Measurements from ENCODE around the gene SEPTIN3. TPM values are rescaled to one million over a fixed set of nuclear protein-coding genes. Genes with fewer than 3 reads are reported as not detected.
"Not testable (repeated sequence)": the region's sequence is repeated elsewhere in the genome, so short reads cannot be mapped to it uniquely, and the experiment has no call there.

Gene SEPTIN3
- total and polyA plus RNA-seq, 2 donors (not counting 1 experiment from before 2014, with no cell fraction given), result 0.05 to 0.33 TPM

- H3K27me3 ChIP-seq (ENCODE audit: control insufficient read depth, insufficient read depth, low read length), result no peaks in the 10 kb centered on the region
These were observed 22.4 kb upstream of the SEPTIN3 start, which contains the start of gene CENPM for GRCh38 chr22:41946629-41947423. CENPM (minus strand) TSS chr22:41947152; CDS start chr22:41947076, 76 bp downstream.

DNA sequence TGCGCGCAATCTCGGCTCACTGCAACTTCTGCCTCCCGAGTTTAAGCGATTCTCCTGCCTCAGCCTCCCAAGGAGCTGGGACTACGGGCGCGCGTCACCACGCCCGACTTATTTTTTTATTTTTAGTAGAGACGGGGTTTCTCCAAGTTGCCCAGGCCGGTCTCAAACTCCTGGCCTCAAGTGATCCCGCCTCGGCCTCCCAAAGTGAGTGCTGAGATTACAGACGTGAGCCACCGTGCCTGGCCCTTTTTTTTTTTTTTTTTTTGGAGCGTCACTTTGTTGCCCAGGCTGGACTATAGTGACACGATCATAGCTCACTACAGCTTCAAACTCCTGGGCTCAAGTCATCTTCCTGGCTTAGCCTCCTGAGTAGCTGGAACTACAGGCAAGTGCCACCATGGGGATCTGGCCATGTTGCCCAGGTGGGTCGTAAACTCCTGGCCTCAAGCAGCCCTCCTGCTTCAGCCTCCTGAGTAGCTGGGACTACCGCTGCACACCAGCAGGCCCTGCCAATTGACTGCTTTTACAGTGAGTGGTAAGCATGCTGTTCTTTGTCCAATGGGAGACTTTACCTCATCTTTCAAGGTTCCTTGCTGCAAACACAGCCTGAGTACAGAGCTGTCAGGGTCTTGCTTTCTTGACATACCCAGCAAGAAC is 21.7 kb upstream of the SEPTIN3 start:
- no peaks in the 10 kb centered on the region for H3K9me3 ChIP-seq (ENCODE audit: control insufficient read depth, insufficient read depth, low read depth, low read length)
- H2AFZ ChIP-seq (ENCODE audit: low read length), result peak overlapping the region; percentile 90
- no peak overlapping the region for H3K9ac ChIP-seq (ENCODE audit: insufficient read depth, low read length)
- H3K79me2 ChIP-seq (ENCODE audit: control insufficient read depth, insufficient read depth, low read length), result peaks cover 9% of the 10 kb centered on the region
- H3K4me2 ChIP-seq (ENCODE audit: extremely low read depth, insufficient read depth, low read length), result peak overlapping the region; percentile 79
- no peaks in the 10 kb centered on the region for H4K20me1 ChIP-seq (ENCODE audit: control insufficient read depth, extremely low read depth, insufficient read depth, low read length)
- no peak for TF ChIP-seq EZH2 (IDR thresholded peaks at IDR 0.05; ENCODE audit: low read length, missing control alignments)
- no peak for DNase-seq (ENCODE audit: low read depth in 2 of 2)
- H3K27ac ChIP-seq (ENCODE audit: insufficient read depth, low read length), result peak overlapping the region; percentile 75
- H3K27me3 ChIP-seq (ENCODE audit: control insufficient read depth, insufficient read depth, low read length), result no peaks in the 10 kb centered on the region
- H3K4me1 ChIP-seq (ENCODE audit: control insufficient read depth, extremely low read depth, insufficient read depth, low read length), result peaks cover 7% of the 10 kb centered on the region
- peaks cover 2% of the 10 kb centered on the region for H3K36me3 ChIP-seq (ENCODE audit: control insufficient read depth, insufficient read depth, low read length)
- peak overlapping the region in 1 of 4 experiments; percentile 82 for H3K4me3 ChIP-seq (replicated peaks in 1 of 4; ENCODE audit: control extremely low read depth in 1 of 4, insufficient read depth in 1 of 4, low read depth in 3 of 4, low read length in 4 of 4)

More at GRCh38 chr22:41946629-41947423, 22.4 kb upstream of the SEPTIN3 start, which contains the start of gene CENPM:
- Histone ChIP-seq H3K9ac (ENCODE audit: insufficient read depth, low read length) (peak within 1 kb of the TSS; percentile 65), H3K27ac (ENCODE audit: insufficient read depth, low read length) (peak within 1 kb of the TSS; percentile 75), H3K4me1 (ENCODE audit: control insufficient read depth, extremely low read depth, insufficient read depth, low read length) (peaks cover 8% of the 10 kb centered on the region), H3K4me2 (ENCODE audit: extremely low read depth, insufficient read depth, low read length) (peak within 1 kb of the TSS; percentile 91), H3K9me3 (ENCODE audit: control insufficient read depth, insufficient read depth, low read depth, low read length) (no peaks in the 10 kb centered on the region), H3K36me3 (ENCODE audit: control insufficient read depth, insufficient read depth, low read length) (peaks cover 2% of the 10 kb centered on the region), H3K79me2 (ENCODE audit: control insufficient read depth, insufficient read depth, low read length) (peaks cover 9% of the 10 kb centered on the region), H3K4me3 (replicated peaks in 1 of 4; ENCODE audit: control extremely low read depth in 1 of 4, insufficient read depth in 1 of 4, low read depth in 3 of 4, low read length in 4 of 4) (peak within 1 kb of the TSS; percentile 74 to 89 (median 84)), H4K20me1 (ENCODE audit: control insufficient read depth, extremely low read depth, insufficient read depth, low read length) (no peaks in the 10 kb centered on the region), H2AFZ (ENCODE audit: low read length) (peak within 1 kb of the TSS; percentile 92)
- DNase-seq (ENCODE audit: low read depth in 2 of 2), result peak; percentile 91
- TF ChIP-seq CTCF (conservative IDR thresholded peaks at IDR 0.05 in 1 of 2, IDR thresholded peaks at IDR 0.05 in 1 of 2; ENCODE audit: low read depth in 1 of 2, low read length in 2 of 2) (no peak), EZH2 (IDR thresholded peaks at IDR 0.05; ENCODE audit: low read length, missing control alignments) (no peak)

DNA sequence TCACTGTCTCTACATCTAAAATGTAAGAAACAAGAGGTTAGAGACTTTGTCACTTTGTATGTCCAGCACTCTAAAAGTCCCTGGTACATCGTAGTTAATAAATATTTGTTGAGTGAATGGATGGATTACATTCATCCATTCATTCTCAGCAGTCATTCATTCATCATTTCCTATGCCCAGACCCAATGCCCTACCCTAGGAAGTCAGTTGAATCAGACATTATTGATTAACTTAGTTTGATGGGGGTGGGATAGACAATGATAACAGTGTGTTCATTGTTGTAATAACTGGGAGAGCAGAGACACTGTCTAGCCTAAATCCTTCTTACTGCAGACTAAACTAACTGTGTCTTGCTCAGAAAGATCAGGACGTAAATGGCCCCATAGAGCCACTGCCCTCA is 21.1 kb upstream of the SEPTIN3 start:
- Histone ChIP-seq H4K20me1 (ENCODE audit: control insufficient read depth, extremely low read depth, insufficient read depth, low read length) (no peaks in the 10 kb centered on the region), H3K4me1 (ENCODE audit: control insufficient read depth, extremely low read depth, insufficient read depth, low read length) (peaks cover 7% of the 10 kb centered on the region), H2AFZ (ENCODE audit: low read length) (no peak overlapping the region), H3K4me2 (ENCODE audit: extremely low read depth, insufficient read depth, low read length) (no peak overlapping the region), H3K9me3 (ENCODE audit: control insufficient read depth, insufficient read depth, low read depth, low read length) (no peaks in the 10 kb centered on the region), H3K9ac (ENCODE audit: insufficient read depth, low read length) (no peak overlapping the region), H3K27me3 (ENCODE audit: control insufficient read depth, insufficient read depth, low read length) (no peaks in the 10 kb centered on the region), H3K79me2 (ENCODE audit: control insufficient read depth, insufficient read depth, low read length) (peaks cover 9% of the 10 kb centered on the region), H3K4me3 (replicated peaks in 1 of 4; ENCODE audit: control extremely low read depth in 1 of 4, insufficient read depth in 1 of 4, low read depth in 3 of 4, low read length in 4 of 4) (no peak overlapping the region), H3K27ac (ENCODE audit: insufficient read depth, low read length) (no peak overlapping the region), H3K36me3 (ENCODE audit: control insufficient read depth, insufficient read depth, low read length) (no peaks in the 10 kb centered on the region)
- TF ChIP-seq CTCF (conservative IDR thresholded peaks at IDR 0.05 in 1 of 2, IDR thresholded peaks at IDR 0.05 in 1 of 2; ENCODE audit: low read depth in 1 of 2, low read length in 2 of 2), result no peak
- TF ChIP-seq EZH2 (IDR thresholded peaks at IDR 0.05; ENCODE audit: low read length, missing control alignments), result no peak
- no peak for DNase-seq (ENCODE audit: low read depth in 2 of 2)

GRCh38 chr22:41948928-41949296 is 20.3 kb upstream of the SEPTIN3 start:
- H4K20me1 ChIP-seq (ENCODE audit: control insufficient read depth, extremely low read depth, insufficient read depth, low read length); H3K27me3 ChIP-seq (ENCODE audit: control insufficient read depth, insufficient read depth, low read length): not testable (repeated sequence)

More at GRCh38 chr22:41948928-41949296, 20.3 kb upstream of the SEPTIN3 start:
- H3K79me2 ChIP-seq (ENCODE audit: control insufficient read depth, insufficient read depth, low read length); H3K4me1 ChIP-seq (ENCODE audit: control insufficient read depth, extremely low read depth, insufficient read depth, low read length); H2AFZ ChIP-seq (ENCODE audit: low read length); DNase-seq (ENCODE audit: low read depth in 2 of 2); H3K4me3 ChIP-seq (replicated peaks in 1 of 4; ENCODE audit: control extremely low read depth in 1 of 4, insufficient read depth in 1 of 4, low read depth in 3 of 4, low read length in 4 of 4); H3K9me3 ChIP-seq (ENCODE audit: control insufficient read depth, insufficient read depth, low read depth, low read length); H3K9ac ChIP-seq (ENCODE audit: insufficient read depth, low read length); H3K27ac ChIP-seq (ENCODE audit: insufficient read depth, low read length); H3K36me3 ChIP-seq (ENCODE audit: control insufficient read depth, insufficient read depth, low read length); H3K4me2 ChIP-seq (ENCODE audit: extremely low read depth, insufficient read depth, low read length): not testable (repeated sequence)
